DMS153 treated with DMSO at 0.1 percent for 48 hours (cell line): ENCODE measurements around the gene CDK16.
"Not testable (repeated sequence)": the region's sequence is repeated elsewhere in the genome, so short reads cannot be mapped to it uniquely, and the experiment has no call there.

Experiments used
- DNase-seq: peaks from one replicate; lab custom pipeline; 2025; ENCODE audit not compliant: unreplicated experiment; lab: John Stamatoyannopoulos, UW

Gene CDK16

DNA sequence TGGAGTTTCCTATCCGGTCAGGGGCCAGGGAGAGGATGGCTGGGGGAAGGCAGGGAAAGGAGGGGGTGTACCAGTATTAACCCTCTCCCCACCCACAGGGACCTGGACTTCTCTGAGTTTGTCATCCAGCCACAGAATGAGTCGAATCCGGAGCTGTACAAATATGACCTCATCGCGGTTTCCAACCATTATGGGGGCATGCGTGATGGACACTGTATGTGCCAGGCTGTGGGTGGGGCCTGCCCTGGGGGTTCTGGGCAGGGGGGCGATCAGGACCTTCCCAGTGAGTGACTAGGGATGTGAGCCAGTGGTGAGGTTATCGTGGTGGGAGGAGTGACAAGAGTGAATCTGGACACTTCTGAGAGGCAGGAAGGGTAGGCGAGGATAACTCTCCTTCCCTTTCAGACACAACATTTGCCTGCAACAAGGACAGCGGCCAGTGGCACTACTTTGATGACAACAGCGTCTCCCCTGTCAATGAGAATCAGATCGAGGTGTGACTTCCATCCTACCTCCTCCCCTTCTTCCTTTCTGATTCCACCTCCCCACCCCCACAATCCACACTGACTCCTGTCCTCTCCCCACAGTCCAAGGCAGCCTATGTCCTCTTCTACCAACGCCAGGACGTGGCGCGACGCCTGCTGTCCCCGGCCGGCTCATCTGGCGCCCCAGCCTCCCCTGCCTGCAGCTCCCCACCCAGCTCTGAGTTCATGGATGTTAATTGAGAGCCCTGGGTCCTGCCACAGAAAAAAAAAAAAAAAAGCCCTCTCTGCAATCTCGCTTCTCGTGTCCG, 28.9 kb downstream of the CDK16 start:
- no peak for DNase-seq

DNA sequence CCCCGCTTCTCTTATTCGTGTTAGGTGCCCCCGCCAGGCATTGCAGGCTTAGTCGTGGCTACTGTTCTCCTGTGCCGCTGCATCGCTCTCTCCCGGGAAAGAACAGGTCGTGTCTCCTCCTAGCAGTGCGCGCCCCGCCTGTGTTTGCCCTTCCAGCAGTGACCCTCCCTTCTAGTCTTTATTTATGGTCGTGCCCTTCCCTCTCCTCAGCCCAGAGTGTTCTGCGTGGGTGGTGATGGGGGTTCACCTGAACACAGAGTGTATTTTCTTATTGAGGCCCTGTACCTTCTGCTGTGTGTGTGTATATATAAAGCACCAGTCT, 29.5 kb downstream of the CDK16 start:
- no peak for DNase-seq

DNA sequence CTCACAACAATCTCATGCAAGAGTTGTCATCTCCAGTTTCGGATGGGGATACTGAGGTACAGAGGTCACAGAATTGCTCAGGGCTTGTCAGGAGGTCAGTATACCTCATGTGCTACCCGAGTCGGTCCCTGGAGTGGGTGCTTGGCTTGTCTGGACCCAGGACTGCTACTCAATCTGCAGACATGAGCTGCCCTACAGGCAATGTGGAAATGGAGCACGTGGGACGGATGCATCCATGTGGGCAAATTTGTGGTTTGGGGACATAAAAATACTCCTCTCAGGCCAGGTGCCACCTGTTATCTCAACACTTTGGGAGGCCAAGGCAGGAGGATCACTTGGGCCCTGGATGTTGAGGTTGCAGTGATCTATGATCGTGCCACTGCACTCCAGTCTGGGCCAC, 30.1 kb downstream of the CDK16 start:
- no peak for DNase-seq

DNA sequence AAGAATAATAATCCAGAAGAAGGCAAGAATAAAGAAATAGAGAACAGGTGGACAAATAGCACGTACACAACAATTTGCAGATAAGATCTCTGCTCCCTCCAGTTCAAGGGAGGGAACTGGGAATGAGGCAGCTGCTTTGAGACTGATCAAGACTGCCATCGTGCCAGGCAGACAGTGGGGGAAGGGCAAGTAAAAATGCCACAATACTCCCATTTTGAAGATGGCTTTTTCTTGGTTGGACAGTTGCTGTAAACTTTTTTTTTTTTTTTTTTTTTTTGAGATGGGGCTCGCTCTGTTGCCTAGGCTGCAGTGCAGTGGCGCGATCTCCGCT, 31.5 kb downstream of the CDK16 start:
- no peak for DNase-seq

DNA sequence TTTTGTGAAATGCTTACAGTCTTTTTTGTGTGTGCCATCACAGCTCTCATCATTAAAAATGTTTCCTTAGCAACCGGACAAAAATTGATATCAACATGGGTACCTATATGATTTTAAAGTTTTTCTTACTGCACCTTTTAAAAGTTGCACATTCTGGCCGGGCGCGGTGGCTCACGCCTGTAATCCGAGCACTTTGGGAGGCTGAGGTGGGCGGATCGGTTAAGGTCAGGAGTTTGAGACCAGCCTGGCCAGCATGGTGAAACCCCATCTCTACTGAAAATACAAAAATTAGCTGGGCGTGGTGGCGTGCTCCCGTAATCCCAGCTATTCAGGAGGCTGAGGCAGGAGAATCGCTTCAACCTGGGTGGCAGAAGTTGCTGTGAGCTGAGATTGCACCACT, 39.1 kb downstream of the CDK16 start:
- not testable (repeated sequence) for DNase-seq

DNA sequence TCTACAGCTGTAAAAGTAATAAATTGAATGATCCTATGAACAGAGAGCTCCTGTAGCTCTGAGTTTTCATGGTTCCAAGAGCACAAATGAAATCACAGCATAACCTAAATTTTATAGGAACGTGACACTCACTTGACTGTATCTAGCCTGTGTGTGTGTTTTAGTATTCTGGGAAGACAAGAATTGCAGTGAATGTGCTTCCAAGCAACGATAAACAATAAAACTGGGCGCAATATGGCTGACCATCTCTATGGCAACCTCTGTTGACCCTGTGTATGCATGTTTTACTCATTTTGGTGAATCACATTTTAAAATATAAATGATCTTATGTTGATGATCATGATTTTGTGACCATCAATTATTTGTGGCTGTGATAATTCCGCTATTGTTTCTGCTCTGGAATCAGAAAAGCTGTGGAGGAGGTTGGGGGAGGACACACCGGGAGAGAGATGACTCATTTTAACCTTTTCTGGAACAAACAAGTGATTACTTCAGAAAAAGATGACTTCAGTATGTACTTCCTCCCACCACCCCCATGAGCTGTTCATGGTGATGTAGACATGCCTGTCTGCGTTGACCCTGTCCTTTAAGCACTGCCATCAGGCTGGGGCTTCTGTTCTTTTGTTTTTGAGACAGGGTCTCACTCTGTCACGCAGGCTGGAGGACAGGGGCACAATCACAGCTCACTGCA, 46.1 kb downstream of the CDK16 start:
- DNase-seq = no peak

DNA sequence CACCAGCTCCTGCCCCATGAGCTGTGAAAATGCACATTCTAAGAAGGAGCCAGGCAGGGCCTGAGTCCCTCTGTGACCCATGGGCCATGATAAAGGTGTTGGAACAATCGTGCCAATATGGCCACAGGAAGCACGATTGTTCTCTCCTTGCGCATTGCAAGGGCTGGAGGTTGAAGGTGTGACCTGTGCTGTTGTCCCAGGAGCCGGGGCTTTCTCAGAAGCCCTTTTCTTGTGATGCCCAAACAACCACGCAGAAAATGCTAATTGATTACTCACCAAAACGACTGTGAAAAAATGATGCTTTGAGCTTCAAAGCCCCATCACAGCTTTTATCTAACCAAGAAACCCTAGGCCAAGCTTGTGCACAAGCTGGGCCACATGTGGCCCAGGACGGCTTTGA, 48.2 kb downstream of the CDK16 start:
- DNase-seq = no peak

DNA sequence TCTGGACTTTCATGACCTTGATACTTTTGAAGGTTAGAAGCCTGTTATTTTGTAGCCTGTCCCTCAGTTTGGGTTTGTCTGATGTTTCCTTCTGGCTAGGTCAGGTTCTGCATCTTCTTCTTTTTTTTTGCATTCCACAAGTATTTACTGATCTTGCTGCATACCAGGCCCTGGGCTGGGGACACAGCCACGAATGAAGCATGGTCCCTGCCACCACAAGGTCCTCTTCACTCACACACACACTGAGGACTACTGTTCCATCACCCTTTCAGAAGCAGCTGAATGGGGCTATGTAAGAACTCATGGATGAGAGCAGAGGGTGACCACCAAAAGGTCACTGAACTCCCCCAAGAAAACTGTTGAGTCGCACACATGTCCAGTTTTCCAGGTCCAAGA, 53.5 kb downstream of the CDK16 start:
- no peak for DNase-seq

DNA sequence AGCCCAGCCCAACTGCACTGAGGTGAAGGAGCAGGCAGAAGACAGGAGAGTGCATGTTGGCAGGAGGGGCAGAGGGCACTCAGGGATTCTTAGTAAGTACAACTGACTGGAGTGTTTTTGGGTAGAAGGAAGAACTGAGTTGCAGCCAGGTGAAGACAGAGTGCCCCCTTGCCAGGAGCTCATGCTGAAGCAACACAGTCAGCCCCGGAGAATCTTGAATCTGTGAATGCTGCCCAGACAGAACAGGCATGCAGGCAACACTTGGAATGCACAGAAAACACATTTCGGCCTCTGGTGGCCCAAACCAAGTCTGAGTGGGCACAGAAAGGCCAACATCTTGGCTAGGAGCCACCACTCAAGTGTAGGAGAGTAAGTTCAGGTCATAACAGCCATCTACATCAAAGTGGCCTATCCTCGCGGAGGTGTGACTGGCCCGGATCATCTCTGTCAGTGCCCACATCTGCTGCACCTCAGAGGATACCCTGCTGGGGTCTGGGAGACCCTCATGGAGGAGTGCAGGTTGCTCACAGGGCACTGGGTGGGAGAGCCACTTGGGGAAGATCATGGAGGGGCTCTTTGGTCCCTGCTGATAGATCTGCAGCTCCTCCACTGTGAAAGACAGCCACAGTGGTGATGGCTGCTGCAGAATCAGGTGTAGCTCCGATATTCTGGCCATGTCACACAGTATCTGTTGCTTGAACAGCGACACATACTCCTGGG, 54.7 kb downstream of the CDK16 start:
- DNase-seq = no peak

DNA sequence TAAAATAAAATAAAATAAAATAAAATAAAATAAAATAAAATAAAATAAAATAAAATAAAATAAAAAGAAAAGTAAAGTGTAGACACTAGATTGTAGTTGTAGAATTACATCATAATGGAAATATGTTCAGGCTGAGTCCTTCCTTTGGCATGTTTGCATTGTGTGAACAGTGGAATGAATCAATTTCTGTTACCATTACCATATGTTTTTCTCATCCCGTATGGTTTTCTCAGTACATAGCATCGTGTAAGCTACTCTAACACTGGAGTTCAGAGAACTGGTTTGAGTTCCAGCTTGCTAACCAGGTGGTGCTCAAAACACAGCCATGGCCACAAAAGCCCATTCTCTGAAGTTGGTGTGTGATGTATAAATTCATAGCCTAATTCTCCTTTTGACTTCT, 60.2 kb downstream of the CDK16 start:
- no peak for DNase-seq
